WTC11 (cell line): ENCODE results near the gene PRKCZ. TPM values are rescaled to one million over a fixed set of nuclear protein-coding genes. Genes with fewer than 3 reads are reported as not detected.
A peak's percentile ranks its signal among the peaks of the same experiment; 100 is the strongest.

ENCODE experiments used
- ATAC-seq: fragments of 200-7000 bp; cut with Tn5 transposase; 2 replicates; pipeline ENCODE4 v1.10.0; 2021; ENCODE audit warnings: mild to moderate bottlenecking, moderate library complexity
- CTCF ChIA-PET: fragments of 300-600 bp; sonication (Branson Sonifier 250); formaldehyde crosslinking; loops from one replicate; lab custom pipeline; 2021; ENCODE audit warnings: antibody characterized with exemption; lab: Charles Lee
- POLR2A ChIA-PET: fragments of 350-600 bp; sonication (Branson Sonifier 250); formaldehyde crosslinking; loops from one replicate; lab custom pipeline; 2021; ENCODE audit warnings: antibody characterized with exemption; lab: Charles Lee
- DNase-seq: peaks from one replicate; pipeline ENCODE4 v3.0.0; 2021; ENCODE audit warnings: low spot score
- H3K27ac Mint-ChIP-seq: 2 replicates; pipeline ENCODE4 v1.8.0; 2021; ENCODE audit warnings: mixed read lengths
- H3K27me3 Mint-ChIP-seq: 2 replicates; pipeline ENCODE4 v1.8.0; 2021; ENCODE audit warnings: low read depth, mild to moderate bottlenecking, moderate library complexity, mixed read lengths
- H3K36me3 Mint-ChIP-seq: 2 replicates; pipeline ENCODE4 v1.8.0; 2021; ENCODE audit warnings: mixed read lengths
- H3K4me1 Mint-ChIP-seq: 2 replicates; pipeline ENCODE4 v1.8.0; 2022; ENCODE audit warnings: mixed read lengths
- H3K4me3 Mint-ChIP-seq: 2 replicates; pipeline ENCODE4 v1.8.0; 2021; ENCODE audit warnings: mild to moderate bottlenecking, moderate library complexity, mixed read lengths
- H3K9me3 Mint-ChIP-seq: 2 replicates; pipeline ENCODE4 v1.8.0; 2021; ENCODE audit warnings: mixed read lengths
- ATF1 ChIP-seq: sonication (generic); formaldehyde crosslinking; IDR thresholded peaks from 2 replicates; pipeline ENCODE4 v1.8.1; 2023; ENCODE audit warnings: mild to moderate bottlenecking, moderate library complexity, missing genetic modification reagents
- ELF4 ChIP-seq: sonication (generic); formaldehyde crosslinking; IDR thresholded peaks from 2 replicates; pipeline ENCODE4 v1.8.1; 2022; ENCODE audit warnings: low read depth, mild to moderate bottlenecking, moderate library complexity, missing genetic modification reagents
- EMX1 ChIP-seq: fragments of 250-450 bp; sonication (Bioruptor Pico); IDR thresholded peaks from 2 replicates; pipeline ENCODE4 v1.8.0; 2021; ENCODE audit warnings: mild to moderate bottlenecking
- ETV6 ChIP-seq: sonication (generic); formaldehyde crosslinking; IDR thresholded peaks from 2 replicates; pipeline ENCODE4 v1.8.1; 2022; ENCODE audit warnings: mild to moderate bottlenecking, missing genetic modification reagents
- FOXJ3 ChIP-seq: sonication (generic); formaldehyde crosslinking; IDR thresholded peaks from 2 replicates; pipeline ENCODE4 v1.9.0; 2021; ENCODE audit warnings: missing genetic modification reagents, mild to moderate bottlenecking, borderline replicate concordance
- JUN ChIP-seq: sonication (generic); formaldehyde crosslinking; IDR thresholded peaks from 2 replicates; pipeline ENCODE4 v1.8.0; 2023; ENCODE audit warnings: mild to moderate bottlenecking, missing genetic modification reagents
- NR2C2 ChIP-seq: sonication (generic); formaldehyde crosslinking; IDR thresholded peaks from 2 replicates; pipeline ENCODE4 v1.8.0; 2022; ENCODE audit warnings: mild to moderate bottlenecking, missing genetic modification reagents
- RORB ChIP-seq: fragments of 250-450 bp; sonication (Bioruptor Pico); IDR thresholded peaks from 2 replicates; pipeline ENCODE4 v1.9.0; 2021; ENCODE audit warnings: mild to moderate bottlenecking
- SMAD3 ChIP-seq: sonication (generic); formaldehyde crosslinking; IDR thresholded peaks from 2 replicates; pipeline ENCODE4 v1.8.0; 2022; ENCODE audit warnings: missing genetic modification reagents, mild to moderate bottlenecking, borderline replicate concordance
- TEAD1 ChIP-seq: sonication (generic); formaldehyde crosslinking; IDR thresholded peaks from 2 replicates; pipeline ENCODE4 v1.8.0; 2022; ENCODE audit warnings: mild to moderate bottlenecking, missing genetic modification reagents
- TP53 ChIP-seq: sonication (generic); formaldehyde crosslinking; IDR thresholded peaks from 2 replicates; pipeline ENCODE4 v1.8.1; 2023; ENCODE audit warnings: mild to moderate bottlenecking, missing genetic modification reagents
- ZBTB21 ChIP-seq: sonication (generic); formaldehyde crosslinking; IDR thresholded peaks from 2 replicates; pipeline ENCODE4 v1.8.1; 2023; ENCODE audit warnings: mild to moderate bottlenecking, missing genetic modification reagents, borderline replicate concordance
- ZNF317 ChIP-seq: sonication (generic); formaldehyde crosslinking; IDR thresholded peaks from 2 replicates; pipeline ENCODE4 v1.8.1; 2023; ENCODE audit warnings: low read depth, mild to moderate bottlenecking, moderate library complexity, missing genetic modification reagents, borderline replicate concordance
- total RNA-seq: library from RNA; stranded (reverse); gene quantifications from 3 replicates; pipeline ENCODE4 v1.2.3, GENCODE V29; 2021
- TF ChIP-seq, protein P1 (sequence below): fragments of 250-450 bp; sonication (Bioruptor Pico); IDR thresholded peaks from 2 replicates; pipeline ENCODE4 v1.9.0; 2021; ENCODE audit warnings: mild to moderate bottlenecking
- TF ChIP-seq, protein P2 (sequence below): sonication (generic); formaldehyde crosslinking; IDR thresholded peaks from 2 replicates; pipeline ENCODE4 v1.8.1; 2022; ENCODE audit warnings: mild to moderate bottlenecking, moderate library complexity, missing genetic modification reagents
- TF ChIP-seq, protein P3 (sequence below): sonication (generic); formaldehyde crosslinking; IDR thresholded peaks from 2 replicates; pipeline ENCODE4 v1.8.1; 2022; ENCODE audit warnings: missing genetic modification reagents, borderline replicate concordance
- TF ChIP-seq, protein P4 (sequence below): sonication (generic); formaldehyde crosslinking; IDR thresholded peaks from 2 replicates; pipeline ENCODE4 v1.8.1; 2023; ENCODE audit warnings: mild to moderate bottlenecking, missing genetic modification reagents, moderate library complexity

Gene PRKCZ
- total RNA-seq, 1 experiment from 2014 or later: 52.5 TPM

DNA sequence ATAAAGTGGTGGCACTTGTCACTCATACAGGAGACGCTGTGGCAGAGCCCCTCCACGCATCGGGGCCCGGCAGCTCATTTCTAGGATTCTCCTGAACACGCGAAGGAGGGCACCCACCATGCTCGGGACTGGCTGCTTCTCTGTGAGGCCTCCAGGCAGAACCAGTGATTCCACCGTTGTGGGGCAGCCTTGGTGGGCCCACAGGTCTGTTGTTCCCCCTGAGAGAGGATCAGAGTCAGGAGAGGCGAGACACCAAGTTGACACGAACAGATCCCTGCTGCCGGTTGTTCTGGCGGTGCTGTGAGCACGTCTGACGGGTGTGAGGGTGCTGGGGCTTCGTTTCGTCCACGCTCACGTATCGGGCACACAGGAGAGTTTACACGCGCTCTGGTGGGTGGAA, 26.6 kb downstream of the PRKCZ start:
- Mint-ChIP-seq H3K9me3 (peaks cover 20% of the 10 kb centered on the region), H3K4me1 (peaks cover 17% of the 10 kb centered on the region), H3K27me3 (no peaks in the 10 kb centered on the region; the same call in 1 of the 2 replicates), H3K4me3 (no peak overlapping the region), H3K27ac (no peak overlapping the region), H3K36me3 (peaks cover 34% of the 10 kb centered on the region)
- no peak for ATAC-seq
- CTCF ChIA-PET: interaction anchor here (1.5 kb wide), 1 partner anchor 16 kb away, joined by 3 read pairs; no protein-coding TSS in a partner anchor
- POLR2A ChIA-PET: no interaction called here
- no peak for TF ChIP-seq NR2C2 (CRISPR knock-in tag)
- peak; percentile 75; the same call in 1 of the 2 replicates for TF ChIP-seq ZNF317 (CRISPR knock-in tag)
- no peak for DNase-seq

DNA sequence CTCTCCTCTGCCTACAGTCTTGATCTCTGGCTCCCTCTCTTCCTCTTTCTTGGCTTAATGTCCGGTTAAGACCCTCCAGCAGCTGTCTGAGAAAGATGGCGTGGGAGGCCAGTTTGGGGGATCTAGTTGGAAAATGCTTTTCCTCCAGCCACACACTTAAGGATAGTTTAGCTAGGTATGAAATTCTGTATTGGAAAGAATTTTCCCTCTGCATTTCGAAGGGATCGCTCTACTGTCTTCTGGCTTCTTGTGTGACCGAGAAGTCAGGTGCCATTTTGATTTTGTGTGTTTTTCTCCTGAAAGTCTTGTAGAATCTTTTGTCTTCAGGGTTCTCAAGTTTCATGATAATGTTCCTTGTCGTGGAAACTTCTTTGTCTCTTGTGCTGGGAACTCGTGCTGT, 28.0 kb downstream of the PRKCZ start:
- H3K4me3 Mint-ChIP-seq: no peak overlapping the region
- H3K36me3 Mint-ChIP-seq: peaks cover 37% of the 10 kb centered on the region
- H3K27me3 Mint-ChIP-seq: no peaks in the 10 kb centered on the region; the same call in 1 of the 2 replicates
- no peak for ATAC-seq
- ChIA-PET CTCF (interaction anchor here (1.0 kb wide), 1 partner anchor 30 kb away, joined by 3 read pairs; no protein-coding TSS in a partner anchor), POLR2A (no interaction called here)
- peaks cover 20% of the 10 kb centered on the region for H3K9me3 Mint-ChIP-seq
- TF ChIP-seq, protein P1, sequence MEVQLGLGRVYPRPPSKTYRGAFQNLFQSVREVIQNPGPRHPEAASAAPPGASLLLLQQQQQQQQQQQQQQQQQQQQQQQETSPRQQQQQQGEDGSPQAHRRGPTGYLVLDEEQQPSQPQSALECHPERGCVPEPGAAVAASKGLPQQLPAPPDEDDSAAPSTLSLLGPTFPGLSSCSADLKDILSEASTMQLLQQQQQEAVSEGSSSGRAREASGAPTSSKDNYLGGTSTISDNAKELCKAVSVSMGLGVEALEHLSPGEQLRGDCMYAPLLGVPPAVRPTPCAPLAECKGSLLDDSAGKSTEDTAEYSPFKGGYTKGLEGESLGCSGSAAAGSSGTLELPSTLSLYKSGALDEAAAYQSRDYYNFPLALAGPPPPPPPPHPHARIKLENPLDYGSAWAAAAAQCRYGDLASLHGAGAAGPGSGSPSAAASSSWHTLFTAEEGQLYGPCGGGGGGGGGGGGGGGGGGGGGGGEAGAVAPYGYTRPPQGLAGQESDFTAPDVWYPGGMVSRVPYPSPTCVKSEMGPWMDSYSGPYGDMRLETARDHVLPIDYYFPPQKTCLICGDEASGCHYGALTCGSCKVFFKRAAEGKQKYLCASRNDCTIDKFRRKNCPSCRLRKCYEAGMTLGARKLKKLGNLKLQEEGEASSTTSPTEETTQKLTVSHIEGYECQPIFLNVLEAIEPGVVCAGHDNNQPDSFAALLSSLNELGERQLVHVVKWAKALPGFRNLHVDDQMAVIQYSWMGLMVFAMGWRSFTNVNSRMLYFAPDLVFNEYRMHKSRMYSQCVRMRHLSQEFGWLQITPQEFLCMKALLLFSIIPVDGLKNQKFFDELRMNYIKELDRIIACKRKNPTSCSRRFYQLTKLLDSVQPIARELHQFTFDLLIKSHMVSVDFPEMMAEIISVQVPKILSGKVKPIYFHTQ (CRISPR knock-in tag): no peak
- TF ChIP-seq, protein P2, sequence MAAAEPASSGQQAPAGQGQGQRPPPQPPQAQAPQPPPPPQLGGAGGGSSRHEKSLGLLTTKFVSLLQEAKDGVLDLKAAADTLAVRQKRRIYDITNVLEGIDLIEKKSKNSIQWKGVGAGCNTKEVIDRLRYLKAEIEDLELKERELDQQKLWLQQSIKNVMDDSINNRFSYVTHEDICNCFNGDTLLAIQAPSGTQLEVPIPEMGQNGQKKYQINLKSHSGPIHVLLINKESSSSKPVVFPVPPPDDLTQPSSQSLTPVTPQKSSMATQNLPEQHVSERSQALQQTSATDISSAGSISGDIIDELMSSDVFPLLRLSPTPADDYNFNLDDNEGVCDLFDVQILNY (CRISPR knock-in tag): no peak
- no peak for TF ChIP-seq TP53
- TF ChIP-seq EMX1: no peak
- no peak for TF ChIP-seq RORB (CRISPR knock-in tag)
- no peak for TF ChIP-seq ETV6 (CRISPR knock-in tag)
- H3K4me1 Mint-ChIP-seq: 0 out of 2 replicates have a peak, but pooled peaks cover 6% of the 10 kb centered on the region
- no peak for DNase-seq
- no peak overlapping the region; the same call in 1 of the 2 replicates for H3K27ac Mint-ChIP-seq

DNA sequence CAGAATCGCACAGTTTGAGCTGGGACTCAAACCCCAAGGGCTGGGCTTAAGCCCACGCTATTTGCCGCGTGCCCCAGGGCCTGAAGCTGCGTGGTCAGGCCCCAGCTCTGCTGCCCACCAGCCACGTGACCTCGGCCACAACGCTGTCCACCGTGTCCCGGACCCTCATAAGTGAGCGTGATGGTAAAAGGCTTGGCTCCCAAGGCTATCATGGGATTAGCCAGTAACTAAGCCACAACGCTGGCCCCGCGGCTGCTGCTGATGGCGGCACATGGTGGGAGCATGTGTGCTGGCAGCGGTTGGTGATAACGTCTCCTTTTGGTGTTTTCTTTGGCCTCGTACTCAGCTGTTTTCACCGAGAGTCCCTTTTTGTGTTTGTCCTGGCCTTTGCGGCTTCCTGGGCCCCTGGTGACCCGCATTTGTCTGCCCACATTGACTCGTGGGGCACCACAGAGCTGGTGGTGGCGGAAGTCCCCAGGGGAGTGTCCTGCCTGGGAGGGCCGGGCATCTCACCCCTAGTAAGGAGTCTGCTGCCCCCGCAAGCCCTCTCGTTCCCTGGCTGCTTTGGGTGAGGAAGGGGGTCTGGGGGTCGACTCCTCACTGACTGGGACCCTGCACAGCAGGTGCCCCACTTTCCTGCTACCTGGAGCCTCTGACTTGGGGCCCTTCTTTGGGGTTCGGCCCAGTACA, 29.3 kb downstream of the PRKCZ start:
- CTCF ChIA-PET: no interaction called here
- peaks cover 34% of the 10 kb centered on the region for H3K36me3 Mint-ChIP-seq
- DNase-seq (no peak), ATAC-seq (no peak)
- 0 out of 2 replicates have a peak, but pooled peaks cover 1% of the 10 kb centered on the region for H3K4me1 Mint-ChIP-seq
- H3K27ac Mint-ChIP-seq: no peak overlapping the region
- no peak for TF ChIP-seq TEAD1 (CRISPR knock-in tag)
- TF ChIP-seq RORB (CRISPR knock-in tag): no peak
- no peak for TF ChIP-seq TP53
- no peak for TF ChIP-seq ELF4 (CRISPR knock-in tag)
- TF ChIP-seq, protein P3, sequence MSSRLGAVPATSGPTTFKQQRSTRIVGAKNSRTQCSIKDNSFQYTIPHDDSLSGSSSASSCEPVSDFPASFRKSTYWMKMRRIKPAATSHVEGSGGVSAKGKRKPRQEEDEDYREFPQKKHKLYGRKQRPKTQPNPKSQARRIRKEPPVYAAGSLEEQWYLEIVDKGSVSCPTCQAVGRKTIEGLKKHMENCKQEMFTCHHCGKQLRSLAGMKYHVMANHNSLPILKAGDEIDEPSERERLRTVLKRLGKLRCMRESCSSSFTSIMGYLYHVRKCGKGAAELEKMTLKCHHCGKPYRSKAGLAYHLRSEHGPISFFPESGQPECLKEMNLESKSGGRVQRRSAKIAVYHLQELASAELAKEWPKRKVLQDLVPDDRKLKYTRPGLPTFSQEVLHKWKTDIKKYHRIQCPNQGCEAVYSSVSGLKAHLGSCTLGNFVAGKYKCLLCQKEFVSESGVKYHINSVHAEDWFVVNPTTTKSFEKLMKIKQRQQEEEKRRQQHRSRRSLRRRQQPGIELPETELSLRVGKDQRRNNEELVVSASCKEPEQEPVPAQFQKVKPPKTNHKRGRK (CRISPR knock-in tag): no peak
- no peak for TF ChIP-seq ATF1 (CRISPR knock-in tag)
- TF ChIP-seq, protein P4, sequence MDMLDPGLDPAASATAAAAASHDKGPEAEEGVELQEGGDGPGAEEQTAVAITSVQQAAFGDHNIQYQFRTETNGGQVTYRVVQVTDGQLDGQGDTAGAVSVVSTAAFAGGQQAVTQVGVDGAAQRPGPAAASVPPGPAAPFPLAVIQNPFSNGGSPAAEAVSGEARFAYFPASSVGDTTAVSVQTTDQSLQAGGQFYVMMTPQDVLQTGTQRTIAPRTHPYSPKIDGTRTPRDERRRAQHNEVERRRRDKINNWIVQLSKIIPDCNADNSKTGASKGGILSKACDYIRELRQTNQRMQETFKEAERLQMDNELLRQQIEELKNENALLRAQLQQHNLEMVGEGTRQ: no peak
- TF ChIP-seq ZBTB21 (CRISPR knock-in tag): no peak
- no peak for TF ChIP-seq FOXJ3 (CRISPR knock-in tag)
- no peak for TF ChIP-seq JUN (CRISPR knock-in tag)
- TF ChIP-seq SMAD3 (CRISPR knock-in tag): no peak
- no peak overlapping the region for H3K4me3 Mint-ChIP-seq
- peaks cover 20% of the 10 kb centered on the region for H3K9me3 Mint-ChIP-seq
- POLR2A ChIA-PET: no interaction called here
- no peaks in the 10 kb centered on the region; the same call in 1 of the 2 replicates for H3K27me3 Mint-ChIP-seq
